ENCODE results near the gene KRT5.
"Not testable (repeated sequence)": the region's sequence is repeated elsewhere in the genome, so short reads cannot be mapped to it uniquely, and the experiment has no call there.

- not testable (repeated sequence) for TF ChIP-seq EZH2 (IDR thresholded peaks at IDR 0.05; ENCODE audit: low read depth); CTCF (conservative IDR thresholded peaks at IDR 0.05)
These were observed 28.7 kb downstream of the KRT5 start for GRCh38 chr12:52491495-52491894.

All from PC-9 (cell line).